AML-193 (cell line): ENCODE data around the gene IL16.
"Not testable (repeated sequence)": the region's sequence is repeated elsewhere in the genome, so short reads cannot be mapped to it uniquely, and the experiment has no call there.

Experiments used
- DNase-seq, 2 experiments: peaks; one replicate each; lab custom pipeline; 2025; lab: John Stamatoyannopoulos, UW

The IL16 gene

DNA sequence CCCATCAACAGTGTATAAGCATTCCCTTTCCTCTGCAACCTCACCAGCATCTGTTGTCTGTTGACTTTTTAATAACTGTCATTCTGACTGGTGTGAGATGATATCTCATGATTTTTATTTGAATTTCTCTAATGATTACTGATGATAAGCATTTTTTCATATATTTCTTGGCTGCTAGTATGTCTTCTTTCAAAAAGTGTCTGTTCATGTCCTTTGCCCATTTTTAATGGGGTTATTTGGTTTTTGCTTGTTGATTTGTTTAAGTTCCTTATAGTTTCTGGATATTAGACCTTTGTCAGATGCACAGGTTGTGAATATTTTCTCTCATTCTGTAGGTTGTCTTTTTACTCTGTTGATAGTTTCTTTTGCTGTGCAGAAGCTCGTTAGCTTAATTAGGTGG, 11.3 kb downstream of the IL16 start:
- not testable (repeated sequence) for DNase-seq

GRCh38 chr15:81209635-81210034, 13.0 kb downstream of the IL16 start:
- no peak for DNase-seq

- DNase-seq: no peak
Observed at GRCh38 chr15:81211376-81211775, 14.7 kb downstream of the IL16 start.

DNA sequence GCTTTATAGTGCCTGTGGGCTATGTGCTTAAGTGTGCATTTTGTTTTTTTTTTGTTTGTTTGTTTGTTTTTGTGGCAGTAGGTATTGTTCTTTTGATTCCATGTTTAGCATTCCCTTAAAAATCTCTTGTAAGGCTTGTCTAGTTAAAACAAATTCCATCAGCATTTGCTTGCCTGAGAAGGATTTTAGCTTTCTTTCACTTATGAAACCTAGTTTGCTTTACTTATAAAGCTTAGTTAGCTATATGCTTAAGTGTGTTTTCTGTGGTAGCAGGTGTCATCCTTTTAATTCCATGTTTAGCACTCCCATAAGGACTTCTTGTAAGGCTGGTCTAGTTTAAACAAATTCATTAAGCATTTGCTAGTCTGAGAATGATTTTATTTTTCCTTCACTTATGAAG, 17.3 kb downstream of the IL16 start:
- DNase-seq: no peak

DNA sequence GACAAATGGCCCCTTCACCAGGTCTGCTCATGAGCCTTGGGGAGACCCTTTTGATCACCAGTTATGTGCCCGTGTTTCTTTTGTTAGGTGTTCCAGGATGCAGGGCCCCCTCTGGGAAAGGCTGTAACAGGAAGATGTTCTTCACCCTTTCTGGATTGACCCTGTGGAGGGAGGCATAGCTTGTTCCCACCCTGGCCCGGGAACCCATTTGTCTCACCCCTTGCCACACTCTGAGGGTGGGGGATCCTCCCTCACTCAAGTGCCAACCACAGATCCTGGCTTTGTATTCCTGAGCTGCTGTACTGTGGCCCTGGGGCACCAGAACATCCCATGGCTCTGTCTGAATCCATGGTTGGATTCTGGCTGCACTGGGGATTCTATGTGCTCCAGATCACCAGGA, 18.9 kb downstream of the IL16 start:
- DNase-seq: no peak

- DNase-seq: no peak
Observed at GRCh38 chr15:81215983-81216382, 19.3 kb downstream of the IL16 start.

- DNase-seq: no peak
Observed at GRCh38 chr15:81216422-81216821, 19.7 kb downstream of the IL16 start.

- DNase-seq: no peak
Observed at GRCh38 chr15:81221449-81221848, 24.8 kb downstream of the IL16 start.

GRCh38 chr15:81222007-81222406, 25.3 kb downstream of the IL16 start:
- no peak for DNase-seq

GRCh38 chr15:81223346-81223971, 26.8 kb downstream of the IL16 start:
- DNase-seq: no peak

DNA sequence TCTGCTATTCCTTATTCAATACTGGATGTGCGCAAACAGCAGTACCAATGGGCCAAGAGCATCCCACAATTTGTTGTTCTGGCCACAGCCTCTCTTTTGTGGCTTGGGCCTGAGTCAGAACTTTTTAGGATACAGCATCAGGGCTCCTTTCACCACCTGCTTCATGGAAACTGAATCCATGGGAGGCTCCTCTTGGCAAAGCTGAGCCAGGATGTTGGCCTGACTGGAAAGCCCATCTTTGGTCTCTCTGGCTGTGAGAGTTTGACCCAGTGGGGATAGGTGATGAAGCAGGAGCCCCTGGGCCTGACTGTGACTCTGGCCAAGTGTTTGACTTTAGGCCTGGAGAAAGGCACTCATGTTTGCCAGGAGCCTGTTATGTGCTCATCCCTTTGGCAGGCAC, 27.6 kb downstream of the IL16 start:
- no peak for DNase-seq

DNA sequence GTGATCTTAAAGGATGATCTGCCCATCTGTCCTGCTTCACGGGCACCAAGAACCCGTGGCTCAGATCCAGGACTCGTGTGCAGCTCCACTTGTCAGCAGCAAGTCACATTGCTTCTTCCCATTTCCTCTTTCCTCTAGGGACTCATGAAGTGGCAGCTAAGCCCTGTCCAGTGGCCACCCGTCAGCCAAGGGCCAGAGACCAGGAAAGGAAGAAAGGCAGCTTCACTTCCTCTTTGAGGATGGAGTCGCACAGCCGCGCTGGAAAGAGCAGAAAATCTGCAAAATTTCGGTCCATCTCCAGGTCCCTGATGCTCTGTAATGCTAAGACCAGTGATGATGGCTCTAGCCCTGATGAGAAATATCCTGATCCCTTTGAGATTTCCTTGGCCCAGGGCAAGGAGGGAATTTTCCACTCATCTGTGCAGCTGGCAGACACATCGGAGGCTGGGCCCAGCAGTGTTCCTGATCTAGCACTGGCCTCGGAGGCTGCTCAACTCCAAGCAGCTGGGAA, 28.5 kb downstream of the IL16 start:
- no peak for DNase-seq

DNA sequence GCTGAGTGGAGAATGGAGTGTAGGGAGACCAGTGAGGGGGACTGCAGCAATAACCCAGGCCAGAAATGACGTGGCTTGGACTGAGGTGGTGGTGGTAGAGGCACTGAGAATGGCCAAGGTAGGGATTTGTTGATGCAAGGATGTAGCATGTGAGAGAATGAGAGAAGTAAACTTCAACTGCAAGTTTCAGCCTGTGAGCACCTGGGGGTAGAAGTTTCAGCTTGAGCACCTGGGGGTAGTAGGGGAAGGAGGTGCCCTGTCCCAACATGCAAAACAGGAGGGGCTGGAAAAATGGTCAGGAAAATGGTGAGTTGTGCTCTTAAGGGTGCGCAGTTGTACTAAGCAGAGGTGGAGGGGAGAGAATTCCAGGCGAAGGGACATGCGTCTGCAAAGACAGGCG, 31.0 kb downstream of the IL16 start:
- DNase-seq: no peak

DNA sequence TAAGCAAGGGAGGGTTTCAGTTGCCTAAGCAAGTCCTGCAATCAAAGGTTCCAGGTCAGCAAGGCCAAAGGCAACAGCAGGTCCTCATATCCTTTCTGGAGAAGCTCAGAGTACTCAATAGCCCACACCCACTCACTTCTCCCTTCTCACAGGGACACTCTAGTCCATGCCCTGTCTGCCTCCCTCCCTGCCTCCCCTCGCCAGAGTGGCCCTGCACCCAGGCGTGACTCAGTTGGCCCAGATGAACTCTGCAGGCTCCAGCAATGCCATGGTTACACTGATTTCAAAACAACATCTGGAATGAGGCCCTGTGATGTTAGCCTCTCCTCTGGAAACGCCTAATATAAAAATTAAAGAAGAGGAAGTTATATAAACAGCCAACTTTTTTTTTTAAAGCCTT, 32.9 kb downstream of the IL16 start:
- DNase-seq: no peak

DNA sequence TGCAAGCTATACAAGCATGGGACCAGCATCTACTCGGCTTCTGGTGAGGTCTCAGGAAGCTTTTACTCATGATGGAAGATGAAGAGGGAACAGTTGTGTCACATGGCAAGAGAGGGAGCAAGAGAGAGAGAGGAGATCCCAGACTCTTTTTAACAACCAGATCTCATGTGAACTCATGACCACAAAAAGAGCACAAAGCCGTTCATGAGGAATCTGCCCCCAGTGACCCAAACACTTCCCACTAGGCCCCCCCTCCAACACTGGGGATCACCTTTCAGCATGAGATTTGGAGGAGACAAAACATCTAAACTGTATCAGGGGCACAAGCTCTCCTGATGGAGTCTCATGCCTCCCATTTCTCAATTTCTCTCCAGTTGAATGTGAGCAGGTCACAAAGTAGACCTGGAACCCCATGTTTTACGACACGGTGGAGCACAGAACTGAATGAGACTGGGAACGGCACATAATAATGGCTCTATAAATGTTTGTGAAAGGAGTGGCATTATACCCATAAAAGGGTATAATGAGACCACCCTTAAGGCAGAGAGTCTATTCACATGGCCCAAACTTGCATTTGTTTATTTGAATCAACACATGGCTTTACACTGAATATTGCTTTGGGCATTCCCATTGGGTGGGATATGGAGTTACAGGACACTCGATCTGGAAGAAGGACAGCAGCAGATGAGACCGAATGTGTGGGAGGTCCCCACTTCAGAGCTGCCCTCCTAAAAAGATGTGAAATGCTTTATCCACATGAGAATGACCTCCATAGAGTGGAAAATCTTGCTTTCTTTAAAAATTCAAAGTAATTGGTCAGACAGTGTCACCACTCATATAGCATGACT, 38.8 kb downstream of the IL16 start:
- DNase-seq: no peak

DNA sequence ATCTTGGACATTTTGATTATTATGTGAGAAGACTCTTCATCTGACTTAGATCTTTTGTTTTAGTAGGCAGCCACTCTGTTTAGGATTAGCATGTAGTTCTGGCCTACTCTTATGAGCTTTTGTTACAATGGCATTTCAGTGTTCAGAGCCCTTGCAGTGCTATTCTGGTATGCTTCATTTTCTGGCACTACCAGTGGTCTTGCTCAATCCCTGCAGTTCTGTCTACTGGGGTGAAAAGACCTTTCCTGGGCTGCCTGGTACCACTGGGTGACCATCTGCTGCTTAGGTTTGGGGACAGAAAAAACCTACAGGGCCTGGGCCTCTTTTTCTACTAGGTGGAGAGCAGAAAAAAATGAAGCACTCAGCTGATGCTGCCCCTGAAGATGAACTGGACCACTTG, 42.5 kb downstream of the IL16 start:
- DNase-seq: no peak

DNA sequence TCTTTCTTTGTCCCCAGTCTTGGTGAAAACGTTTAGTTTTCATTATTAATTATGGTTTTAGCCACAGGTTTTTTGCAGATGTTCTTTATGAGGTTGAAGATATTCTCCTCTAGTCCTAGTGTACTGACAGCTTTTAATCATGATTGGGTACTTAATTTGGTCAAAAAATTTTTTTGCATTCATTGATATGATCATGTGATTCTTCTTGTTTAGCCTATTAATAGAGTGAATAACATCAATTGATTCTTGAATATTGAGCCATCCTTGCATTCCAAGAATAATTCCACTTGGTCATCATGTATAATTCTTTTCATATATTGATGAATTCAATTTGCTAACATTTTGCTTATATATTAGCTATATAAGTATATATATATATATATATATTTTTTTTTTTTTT, 46.1 kb downstream of the IL16 start:
- no peak for DNase-seq

- DNase-seq: no peak
Observed at GRCh38 chr15:81244306-81244705, 47.6 kb downstream of the IL16 start.

GRCh38 chr15:81253846-81254245, 57.2 kb downstream of the IL16 start:
- no peak for DNase-seq

DNA sequence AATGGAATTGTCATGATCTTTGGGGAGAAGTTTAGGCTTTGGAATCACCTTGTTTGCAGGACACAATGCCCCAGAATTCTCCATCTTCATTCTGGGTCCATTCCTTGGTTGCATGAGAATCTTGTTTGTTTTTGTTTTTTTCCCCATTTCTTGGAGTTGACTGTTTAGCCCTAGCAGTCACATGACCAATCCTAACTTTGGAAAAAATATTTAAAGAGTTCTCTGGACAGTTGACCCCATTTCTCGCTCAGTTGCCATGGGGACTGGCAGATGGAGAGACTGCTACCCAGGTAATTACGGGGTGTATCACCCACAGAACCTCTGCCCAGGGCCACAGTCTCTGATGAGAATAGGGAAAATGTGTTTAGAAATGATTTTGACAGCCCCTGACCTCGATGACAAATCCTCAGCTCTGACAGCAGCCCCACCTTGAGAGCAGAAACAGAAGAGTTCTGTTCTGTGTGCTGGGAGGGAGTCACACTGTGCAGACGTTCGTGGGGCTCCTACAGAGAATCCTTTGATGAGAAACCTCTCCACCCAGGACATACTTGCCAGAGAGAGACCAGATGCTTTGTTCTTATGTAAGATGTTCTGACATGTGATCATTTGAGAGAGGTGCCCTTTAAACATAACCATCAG, 57.7 kb downstream of the IL16 start:
- DNase-seq: no peak

DNA sequence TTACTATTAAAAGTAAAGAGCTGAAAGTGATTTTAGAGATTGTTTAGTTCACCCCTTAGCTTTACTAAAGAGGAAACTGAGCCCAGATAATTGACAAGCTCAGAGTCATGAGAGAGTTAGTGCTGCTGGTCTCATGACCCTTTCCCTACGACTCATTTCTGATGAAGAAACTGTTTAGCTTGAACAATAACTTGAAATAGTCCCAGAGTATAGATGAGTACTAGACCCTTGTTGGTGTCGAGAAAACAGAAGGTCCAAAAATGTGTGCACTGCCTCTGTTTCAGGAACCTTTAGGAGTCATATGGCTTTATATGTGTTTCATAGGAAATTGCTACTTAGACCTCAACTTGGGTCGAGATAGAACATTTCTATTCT, 58.2 kb downstream of the IL16 start:
- no peak for DNase-seq

DNA sequence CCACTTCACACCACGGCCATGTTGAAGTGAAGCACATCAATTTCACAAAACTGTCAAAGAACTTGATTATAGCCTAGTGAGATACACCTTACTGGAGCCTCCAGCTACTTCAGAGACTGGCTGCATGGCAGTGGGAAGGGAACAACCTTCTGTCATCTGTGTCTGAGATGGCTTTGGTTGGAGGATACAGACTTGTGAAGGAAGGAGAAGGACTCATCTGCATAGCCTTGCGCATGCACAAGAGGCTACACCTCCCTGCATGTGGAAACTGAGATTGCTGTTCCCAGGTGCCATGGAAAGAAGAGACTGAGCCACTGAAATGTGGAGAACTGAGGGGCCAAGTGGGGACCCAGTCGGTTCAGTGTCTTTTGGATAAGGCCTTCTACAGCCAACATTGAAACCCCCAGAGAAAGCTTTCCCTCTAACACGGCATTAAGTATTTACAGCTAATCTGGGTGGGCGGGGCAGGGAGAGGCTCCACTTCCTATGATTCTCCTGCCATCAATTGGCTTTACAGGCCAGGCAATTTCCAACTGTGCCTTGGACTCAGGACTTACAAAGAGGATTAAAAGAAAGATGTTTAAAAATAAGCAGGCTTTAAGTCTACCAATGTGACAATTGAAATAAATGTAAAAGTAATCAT, 58.8 kb downstream of the IL16 start:
- no peak for DNase-seq

- no peak for DNase-seq
Observed at GRCh38 chr15:81255958-81256320, 59.3 kb downstream of the IL16 start.
